Lower lobe of right lung (tissue), 2 donors: ENCODE data around the gene ACE. TPM values are rescaled to one million over a fixed set of nuclear protein-coding genes. Genes with fewer than 3 reads are reported as not detected.

Experiments used
- ATAC-seq, 2 donors: fragments of 200-7000 bp; cut with Tn5 transposase; one replicate each; pipeline ENCODE4 v1.9.1; 2020 to 2022; ENCODE audit warnings: mild to moderate bottlenecking in 2 of 2, moderate library complexity in 2 of 2
- DNase-seq: peaks from one replicate; pipeline ENCODE4 v3.0.0-alpha.2; 2020
- H3K27ac ChIP-seq: fragments of 200-600 bp; one replicate; pipeline ENCODE4 v1.8.0; 2022
- H3K27me3 ChIP-seq: fragments of 200-600 bp; one replicate; pipeline ENCODE4 v1.8.0; 2022; ENCODE audit warnings: low read depth
- H3K36me3 ChIP-seq: fragments of 200-600 bp; one replicate; pipeline ENCODE4 v1.8.0; 2022; ENCODE audit warnings: mild to moderate bottlenecking
- H3K4me1 ChIP-seq: fragments of 200-600 bp; one replicate; pipeline ENCODE4 v1.8.0; 2022
- H3K4me3 ChIP-seq: fragments of 200-600 bp; one replicate; pipeline ENCODE4 v1.8.0; 2022; ENCODE audit warnings: mild to moderate bottlenecking
- H3K9me3 ChIP-seq: fragments of 200-600 bp; one replicate; pipeline ENCODE4 v1.8.0; 2022
- intact Hi-C: fragments of 100-400 bp; cut with DNase I; formaldehyde crosslinking; loops from one replicate; pipeline ENCODE4 v1.11.0; 2022
- total RNA-seq: library from RNA; stranded (reverse); fragmentation: NEBNext Ultra II Directional; extraction: Animal tissue kit (Norgen Biotek cat#: 25700); gene quantifications from one replicate; pipeline ENCODE4 v1.2.1, GENCODE V29; 2021
- TF ChIP-seq, protein P1 (sequence below): fragments of 200-600 bp; IDR thresholded peaks from one replicate; pipeline ENCODE4 v1.8.0; 2022; ENCODE audit warnings: antibody characterized with exemption, mild to moderate bottlenecking
- donor health status: DM: no; HTN: yes; CAD: no; lungs with severe emphysema.

The ACE gene
- total RNA-seq, 1 donor from 2014 or later: 90.7 TPM

- intact Hi-C loops: no loop called here
- no peak for ATAC-seq
- TF ChIP-seq, protein P1, sequence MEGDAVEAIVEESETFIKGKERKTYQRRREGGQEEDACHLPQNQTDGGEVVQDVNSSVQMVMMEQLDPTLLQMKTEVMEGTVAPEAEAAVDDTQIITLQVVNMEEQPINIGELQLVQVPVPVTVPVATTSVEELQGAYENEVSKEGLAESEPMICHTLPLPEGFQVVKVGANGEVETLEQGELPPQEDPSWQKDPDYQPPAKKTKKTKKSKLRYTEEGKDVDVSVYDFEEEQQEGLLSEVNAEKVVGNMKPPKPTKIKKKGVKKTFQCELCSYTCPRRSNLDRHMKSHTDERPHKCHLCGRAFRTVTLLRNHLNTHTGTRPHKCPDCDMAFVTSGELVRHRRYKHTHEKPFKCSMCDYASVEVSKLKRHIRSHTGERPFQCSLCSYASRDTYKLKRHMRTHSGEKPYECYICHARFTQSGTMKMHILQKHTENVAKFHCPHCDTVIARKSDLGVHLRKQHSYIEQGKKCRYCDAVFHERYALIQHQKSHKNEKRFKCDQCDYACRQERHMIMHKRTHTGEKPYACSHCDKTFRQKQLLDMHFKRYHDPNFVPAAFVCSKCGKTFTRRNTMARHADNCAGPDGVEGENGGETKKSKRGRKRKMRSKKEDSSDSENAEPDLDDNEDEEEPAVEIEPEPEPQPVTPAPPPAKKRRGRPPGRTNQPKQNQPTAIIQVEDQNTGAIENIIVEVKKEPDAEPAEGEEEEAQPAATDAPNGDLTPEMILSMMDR: no peak
- H3K4me1 ChIP-seq: no peaks in the 10 kb centered on the region
- no peak overlapping the region for H3K4me3 ChIP-seq
- no peaks in the 10 kb centered on the region for H3K27me3 ChIP-seq
- DNase-seq: no peak
- H3K9me3 ChIP-seq: no peaks in the 10 kb centered on the region
- peaks cover 13% of the 10 kb centered on the region for H3K36me3 ChIP-seq
- peak overlapping the region; percentile 24 for H3K27ac ChIP-seq
Observed at GRCh38 chr17:63486317-63487013, 9.6 kb downstream of the ACE start.

- DNase-seq: no peak
- Histone ChIP-seq H3K27me3 (no peaks in the 10 kb centered on the region), H3K36me3 (peaks cover 13% of the 10 kb centered on the region), H3K4me1 (no peaks in the 10 kb centered on the region), H3K27ac (peak overlapping the region; percentile 24), H3K4me3 (no peak overlapping the region), H3K9me3 (no peaks in the 10 kb centered on the region)
- no peak for ATAC-seq
- intact Hi-C loops: no loop called here
- TF ChIP-seq, protein P1: no peak
Observed at GRCh38 chr17:63487014-63487339, 10.1 kb downstream of the ACE start.

DNA sequence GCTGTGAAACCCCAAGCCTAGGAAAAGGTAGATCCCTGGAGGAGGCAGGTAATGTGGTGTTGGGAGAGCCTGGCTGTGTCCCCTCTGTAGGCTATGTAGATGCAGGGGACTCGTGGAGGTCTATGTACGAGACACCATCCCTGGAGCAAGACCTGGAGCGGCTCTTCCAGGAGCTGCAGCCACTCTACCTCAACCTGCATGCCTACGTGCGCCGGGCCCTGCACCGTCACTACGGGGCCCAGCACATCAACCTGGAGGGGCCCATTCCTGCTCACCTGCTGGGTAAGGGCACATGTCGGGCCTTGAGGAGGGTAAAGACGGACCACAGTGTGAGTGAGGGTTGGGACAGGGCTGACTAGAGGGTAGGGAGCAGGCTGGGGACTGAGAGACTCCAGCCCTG, 12.0 kb downstream of the ACE start:
- no peaks in the 10 kb centered on the region for H3K9me3 ChIP-seq
- ATAC-seq: no peak
- intact Hi-C loops: no loop called here
- TF ChIP-seq, protein P1: no peak
- H3K27me3 ChIP-seq: no peaks in the 10 kb centered on the region
- H3K36me3 ChIP-seq: peaks cover 4% of the 10 kb centered on the region
- no peak overlapping the region for H3K27ac ChIP-seq
- DNase-seq: no peak
- H3K4me3 ChIP-seq: no peak overlapping the region
- H3K4me1 ChIP-seq: no peaks in the 10 kb centered on the region

DNA sequence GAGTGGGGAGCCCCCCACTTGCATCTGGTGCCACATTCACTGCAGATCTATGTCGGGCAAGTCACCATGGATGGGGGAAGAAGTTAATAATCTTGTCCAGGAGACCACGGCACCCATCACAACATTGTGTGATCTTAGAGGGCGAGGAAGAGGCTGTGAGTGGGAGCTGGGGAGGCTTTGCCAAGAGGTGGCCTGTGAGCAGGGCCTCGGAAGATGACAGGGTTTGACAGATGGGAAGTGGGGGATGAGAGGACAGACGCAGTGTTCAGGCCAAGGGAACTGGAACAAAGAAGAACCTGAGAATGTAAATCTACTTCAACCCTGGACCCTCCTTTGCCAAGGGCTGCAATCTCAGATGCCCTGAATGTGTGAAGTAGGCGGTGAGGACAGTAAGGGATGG, 12.4 kb downstream of the ACE start:
- no peak overlapping the region for H3K27ac ChIP-seq
- H3K36me3 ChIP-seq: peaks cover 4% of the 10 kb centered on the region
- no peaks in the 10 kb centered on the region for H3K4me1 ChIP-seq
- no peaks in the 10 kb centered on the region for H3K9me3 ChIP-seq
- ATAC-seq: no peak
- no peak overlapping the region for H3K4me3 ChIP-seq
- TF ChIP-seq, protein P1: no peak
- no peaks in the 10 kb centered on the region for H3K27me3 ChIP-seq
- intact Hi-C loops: no loop called here
- DNase-seq: no peak

DNA sequence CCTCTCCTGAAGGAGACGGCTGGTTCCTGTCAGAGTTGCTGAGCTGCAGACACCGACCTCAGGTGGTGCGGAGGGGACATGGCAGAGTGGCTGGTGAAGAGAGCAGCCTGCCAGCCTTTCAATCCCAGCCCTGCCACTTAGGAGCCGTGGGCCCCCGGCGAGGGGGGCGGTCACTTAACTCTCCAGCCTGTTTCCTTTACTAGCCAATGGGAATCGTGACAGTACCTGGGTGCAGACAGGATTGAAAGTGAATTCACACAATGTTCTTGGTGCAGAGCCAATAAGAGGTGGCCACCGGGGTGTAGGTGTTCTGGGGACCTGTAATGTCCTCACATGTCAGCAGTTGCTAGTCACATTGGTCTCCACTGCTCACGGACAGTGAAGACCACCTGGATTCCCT, 13.5 kb downstream of the ACE start:
- intact Hi-C loops: no loop called here
- ATAC-seq: no peak
- H3K36me3 ChIP-seq: peaks cover 4% of the 10 kb centered on the region
- H3K4me3 ChIP-seq: no peak overlapping the region
- H3K4me1 ChIP-seq: no peaks in the 10 kb centered on the region
- DNase-seq: no peak
- TF ChIP-seq, protein P1: no peak
- H3K9me3 ChIP-seq: no peaks in the 10 kb centered on the region
- H3K27me3 ChIP-seq: no peaks in the 10 kb centered on the region
- no peak overlapping the region for H3K27ac ChIP-seq
